ENCODE results near the gene ONECUT3. TPM values are rescaled to one million over a fixed set of nuclear protein-coding genes. Genes with fewer than 3 reads are reported as not detected.
"Not testable (repeated sequence)": the region's sequence is repeated elsewhere in the genome, so short reads cannot be mapped to it uniquely, and the experiment has no call there.

ONECUT3 gene
- total RNA-seq, 1 donor from 2014 or later, result not detected

GRCh38 chr19:1794424-1795172 is 41.3 kb downstream of the ONECUT3 start:
- no peak for DNase-seq

GRCh38 chr19:1796395-1797142 is 43.3 kb downstream of the ONECUT3 start:
- DNase-seq, result no peak

DNA sequence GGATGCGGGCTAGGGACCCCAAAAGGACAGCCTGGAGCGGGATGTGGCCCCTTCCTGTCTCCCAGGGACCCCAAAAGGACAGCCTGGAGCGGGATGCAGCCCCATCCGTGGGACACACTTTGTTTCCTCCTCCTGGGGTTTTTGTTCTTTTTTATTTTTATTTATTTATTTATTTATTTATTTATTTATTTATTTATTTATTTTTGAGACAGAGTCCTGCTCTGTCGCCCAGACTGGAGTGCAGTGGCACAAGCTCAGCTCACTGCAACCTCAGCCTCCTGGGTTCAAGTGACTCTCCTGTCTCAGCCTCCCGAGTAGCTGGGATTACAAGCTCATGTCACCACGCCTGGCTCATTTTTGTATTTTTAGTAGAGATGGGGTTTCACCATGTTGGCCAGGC is 44.0 kb downstream of the ONECUT3 start:
- DNase-seq, result not testable (repeated sequence)

DNA sequence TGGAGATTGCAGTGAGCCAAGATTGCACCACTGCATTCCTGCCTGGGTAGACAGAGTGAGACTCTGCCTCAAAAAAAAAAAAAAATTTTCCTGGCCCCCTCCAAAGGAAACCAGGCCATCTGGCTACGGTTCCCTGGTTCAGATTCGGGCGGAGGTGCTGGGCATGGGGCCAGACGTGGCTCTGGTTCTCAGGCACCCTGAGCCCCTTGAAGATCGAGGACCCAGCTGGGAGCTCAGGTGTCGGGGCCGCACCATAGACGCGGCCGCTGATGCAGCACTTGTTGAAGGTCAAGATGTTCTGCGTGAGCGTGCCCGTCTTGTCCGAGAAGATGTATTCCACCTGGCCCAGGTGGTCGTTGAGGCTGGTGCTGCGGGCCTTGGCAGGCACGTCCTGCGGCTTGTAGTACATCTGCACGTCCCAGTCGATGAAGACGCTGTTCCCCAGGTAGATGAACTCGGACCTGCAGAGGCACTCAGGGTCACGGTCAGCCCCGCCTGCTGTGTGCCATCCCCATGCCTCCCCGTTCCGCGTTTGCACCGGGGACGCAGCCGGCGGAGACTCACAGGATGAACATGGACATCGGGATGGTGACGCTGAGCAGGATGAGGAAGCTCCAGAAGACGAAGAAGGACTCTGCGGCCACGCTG is 46.5 kb downstream of the ONECUT3 start:
- no peak for DNase-seq

DNA sequence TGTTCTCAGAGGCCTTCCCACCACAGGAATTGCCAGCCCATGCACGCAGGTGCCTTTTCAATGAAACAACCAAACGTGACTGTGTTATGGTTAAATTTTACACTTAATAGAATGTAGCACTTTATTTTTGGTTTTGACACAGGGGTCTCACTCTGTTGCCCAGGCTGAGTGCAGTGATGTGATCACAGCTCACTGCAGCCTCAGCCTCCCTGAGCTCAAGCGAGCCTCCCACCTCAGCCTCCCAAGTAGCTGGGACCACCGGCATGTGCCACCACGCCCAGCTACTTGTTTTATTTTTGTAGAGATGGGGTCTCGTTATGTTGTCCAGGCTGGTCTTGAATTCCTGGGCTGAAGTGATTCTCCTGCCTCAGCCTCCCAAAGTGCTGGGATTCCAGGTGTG is 51.6 kb downstream of the ONECUT3 start:
- DNase-seq, result no peak

DNA sequence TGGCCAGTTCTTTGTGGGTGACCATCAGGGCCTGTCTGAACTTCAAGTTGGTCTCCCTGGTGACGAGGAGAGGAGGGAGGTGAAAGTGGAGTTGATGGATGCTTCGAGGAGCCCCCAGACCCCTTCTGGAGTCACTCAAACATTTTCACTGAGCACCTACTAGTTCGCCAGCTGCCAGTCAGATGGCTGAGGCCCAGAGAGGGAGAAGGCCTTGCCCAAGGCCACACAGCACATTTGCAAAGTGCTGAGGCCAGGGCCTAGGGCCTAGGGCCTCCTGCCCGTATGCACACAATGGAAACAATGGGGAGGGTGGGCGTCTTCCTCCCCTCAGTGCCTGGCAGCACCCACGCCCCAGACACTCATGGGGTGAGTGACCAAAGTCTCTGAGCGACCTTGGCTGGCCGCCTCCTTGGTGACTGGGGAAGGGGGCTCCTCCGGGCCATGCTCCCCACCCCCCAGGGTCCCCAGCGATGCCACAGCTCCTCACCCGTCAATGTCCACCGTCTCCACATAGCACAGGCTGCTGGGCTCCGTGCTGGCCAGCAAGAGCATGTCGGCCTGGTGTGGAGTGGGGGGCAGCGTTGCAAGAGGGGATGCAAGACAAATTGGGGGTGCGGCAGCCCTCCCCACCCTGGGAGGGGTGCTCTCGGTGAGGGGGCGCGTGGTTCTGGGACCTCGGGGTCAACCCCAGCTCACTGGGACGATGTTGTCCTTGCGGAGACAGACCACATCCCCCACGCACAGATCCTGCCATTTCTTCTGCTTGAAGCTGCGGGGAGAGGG is 52.3 kb downstream of the ONECUT3 start:
- DNase-seq, result no peak

GRCh38 chr19:1806184-1807029 is 53.1 kb downstream of the ONECUT3 start:
- no peak for DNase-seq

- DNase-seq, result no peak
These were observed 53.9 kb downstream of the ONECUT3 start for GRCh38 chr19:1807030-1807694.

GRCh38 chr19:1807695-1808394 is 54.5 kb downstream of the ONECUT3 start:
- no peak for DNase-seq

- no peak for DNase-seq
These were observed 55.1 kb downstream of the ONECUT3 start for GRCh38 chr19:1808395-1808731.

GRCh38 chr19:1809678-1810077 is 56.4 kb downstream of the ONECUT3 start:
- no peak for DNase-seq

DNA sequence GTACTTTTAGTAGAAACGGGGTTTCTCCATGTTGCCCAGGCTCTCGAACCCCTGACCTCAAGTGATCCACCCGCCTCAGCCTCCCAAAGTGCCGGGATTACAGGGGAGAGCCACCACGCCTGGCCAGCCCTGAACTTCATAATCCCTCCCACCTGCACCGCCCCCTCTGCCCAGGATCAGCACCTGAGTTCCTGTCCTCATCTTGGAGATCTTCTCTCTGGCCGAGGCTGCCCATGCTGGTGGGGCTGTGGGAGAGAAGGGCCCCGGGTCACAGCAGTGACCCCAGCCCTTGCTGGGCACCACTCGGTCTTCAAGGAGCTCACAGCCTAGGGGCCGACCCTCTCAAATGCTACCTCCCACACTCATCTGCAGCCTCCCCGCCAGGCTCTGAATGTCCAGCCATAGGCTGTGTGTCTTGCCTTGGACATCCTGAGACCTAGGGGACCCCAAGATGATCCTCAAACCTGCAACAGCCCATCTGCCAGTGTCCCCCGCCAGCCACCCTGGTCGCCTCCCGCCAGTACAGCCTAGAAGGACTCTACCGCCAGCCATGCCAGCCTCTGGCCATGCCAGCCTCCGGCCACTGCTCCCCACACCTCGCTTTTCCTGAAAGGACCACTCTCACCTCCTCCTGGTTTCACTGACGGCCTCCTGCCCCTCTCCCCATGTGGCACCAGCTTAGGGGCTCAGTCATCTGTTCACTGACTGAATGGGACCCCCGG is 57.3 kb downstream of the ONECUT3 start:
- no peak for DNase-seq

GRCh38 chr19:1811472-1811894 is 58.2 kb downstream of the ONECUT3 start:
- DNase-seq, result no peak

- DNase-seq, result no peak
These were observed 58.7 kb downstream of the ONECUT3 start, which contains the start of gene ATP8B3 for GRCh38 chr19:1811942-1812425. Gene ATP8B3 (minus strand): TSS chr19:1812276. CDS start chr19:1811736, 540 bp downstream.

DNA sequence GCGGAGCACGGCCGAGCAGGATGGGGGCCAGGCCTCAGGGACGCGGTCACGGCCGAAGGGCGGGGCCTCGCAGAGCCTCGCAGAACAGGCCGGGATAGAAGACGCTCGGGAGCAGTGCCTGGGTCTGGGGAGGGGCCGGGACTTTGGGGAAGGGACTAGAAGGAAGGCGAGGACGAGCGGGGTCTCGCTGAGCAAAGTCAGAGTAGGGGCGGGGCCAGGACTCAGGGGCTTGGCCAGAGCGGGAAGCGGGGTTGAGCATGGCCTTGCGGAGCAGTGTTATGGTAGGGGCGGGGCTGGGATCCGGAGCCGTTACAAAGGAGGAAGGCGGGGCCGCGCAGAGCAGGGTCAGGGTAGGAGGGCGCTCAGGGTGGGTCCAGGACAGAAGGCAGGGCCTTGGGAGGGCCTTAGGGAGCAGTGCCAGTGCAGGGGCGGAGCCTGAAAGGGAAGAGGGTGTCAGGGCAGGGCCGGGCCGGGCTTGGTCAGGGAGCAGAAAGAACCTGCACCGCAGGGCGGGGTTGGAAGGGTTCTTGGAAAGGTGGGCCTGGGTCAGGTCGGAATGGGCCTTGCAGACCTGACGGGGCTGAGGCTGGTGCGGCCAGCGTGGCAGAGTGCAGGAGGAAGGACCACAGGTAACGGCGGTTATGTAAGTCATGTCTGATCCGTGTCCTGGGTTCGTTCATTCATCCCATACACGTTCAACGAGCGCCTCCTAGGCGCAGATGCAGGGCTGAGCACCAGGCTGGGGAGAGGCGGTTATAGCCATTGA is 59.3 kb downstream of the ONECUT3 start:
- peak; percentile 91 for DNase-seq

DNA sequence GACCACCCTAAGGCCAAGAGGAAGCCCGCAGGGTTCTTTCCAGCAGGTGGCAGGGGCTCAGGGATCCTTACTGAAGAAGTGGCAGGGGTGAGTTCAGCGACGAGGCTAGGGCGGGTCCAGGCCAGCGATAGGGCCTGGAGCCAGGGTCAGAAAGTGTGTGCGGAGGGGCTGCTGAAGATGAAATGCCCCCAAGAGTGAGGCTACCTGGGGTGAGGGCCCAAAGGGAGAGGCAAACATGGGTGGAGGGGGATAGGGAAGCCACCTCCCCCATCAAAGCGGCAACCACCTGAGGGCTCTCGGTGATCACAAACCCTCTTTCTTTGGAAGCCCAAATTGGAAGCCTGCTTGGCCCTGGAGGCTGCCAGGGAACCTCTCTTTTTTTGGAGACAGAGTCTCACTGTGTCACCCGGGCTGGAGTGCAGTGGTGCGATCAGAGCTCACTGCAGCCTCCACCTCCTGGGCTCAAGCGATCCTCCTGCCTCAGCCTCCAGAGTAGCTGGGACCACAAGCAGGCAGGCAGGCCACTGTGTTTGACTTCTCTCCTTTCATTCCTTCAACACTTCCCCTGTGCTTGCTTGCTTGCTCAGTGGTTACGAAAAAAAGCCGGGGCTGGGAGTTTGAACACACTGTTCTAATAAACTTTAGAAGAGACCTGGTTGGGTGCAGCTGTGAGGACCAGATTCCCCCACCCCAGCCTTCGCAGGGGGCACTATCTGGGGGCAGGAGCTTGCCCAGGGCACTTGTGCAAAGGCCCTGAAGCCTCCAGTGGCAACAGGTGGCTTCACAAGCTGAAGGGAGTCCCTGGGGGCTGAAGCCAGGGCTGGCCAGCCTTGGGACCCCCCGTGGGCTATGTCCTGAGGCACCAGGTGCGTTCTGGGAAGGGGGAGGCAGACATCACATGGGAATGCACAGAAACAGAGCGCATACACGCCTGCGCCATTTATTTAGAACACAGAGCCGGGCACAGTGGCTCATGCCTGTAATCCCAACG is 60.2 kb downstream of the ONECUT3 start:
- DNase-seq, result no peak

GRCh38 chr19:1814391-1814790 is 61.1 kb downstream of the ONECUT3 start:
- no peak for DNase-seq
